ENCODE measurements around the gene CCDC85C. TPM values are rescaled to one million over a fixed set of nuclear protein-coding genes. Genes with fewer than 3 reads are reported as not detected.

Gene CCDC85C
- total and polyA plus RNA-seq, 2 of the 8 experiments (the other 6 are each of a cell fraction or from before 2014, with no cell fraction given) = 16.8 to 35.8 TPM

- Histone ChIP-seq H2AK5ac (ENCODE audit: low read depth, low read length) (peak overlapping the region; percentile 39; the same call in 1 of the 2 replicates), H3K79me2 (ENCODE audit: control insufficient read depth in 1 of 2, insufficient read depth in 2 of 2, low read length in 2 of 2) (peaks cover 0 to 74% of the 10 kb centered on the region in 2 experiments; a peak in 2 of 4 replicates), H2BK120ac (replicated peaks; ENCODE audit: low read depth, low read length) (no peak overlapping the region), H3K4ac (replicated peaks; ENCODE audit: insufficient read length, low read depth, low read length) (no peak overlapping the region), H4K8ac (ENCODE audit: extremely low read depth, insufficient read depth, low read length) (peak overlapping the region; percentile 39), H3K56ac (replicated peaks; ENCODE audit: insufficient read length, low read depth, low read length) (no peak overlapping the region), H2BK12ac (ENCODE audit: low read depth, low read length) (no peak overlapping the region), H3K23ac (ENCODE audit: insufficient read length) (no peak overlapping the region), H3K27me3 (replicated peaks in 1 of 4; ENCODE audit: control insufficient read depth in 3 of 4, extremely low read depth in 1 of 4, insufficient read depth in 3 of 4, low read length in 3 of 4) (no peaks in the 10 kb centered on the region; a peak in 1 of 7 replicates), H3K14ac (ENCODE audit: insufficient read length) (no peak overlapping the region), H3K4me1 (replicated peaks in 1 of 4; ENCODE audit: control insufficient read depth in 3 of 4, insufficient read depth in 4 of 4, low read length in 3 of 4) (peaks cover 0 to 23% (median 17%) of the 10 kb centered on the region in 4 experiments; a peak in 6 of 7 replicates), H3K9me3 (ENCODE audit: insufficient read depth in 2 of 2, low read depth in 1 of 2, low read length in 1 of 2) (no peaks in the 10 kb centered on the region), H4K5ac (ENCODE audit: insufficient read length, low read depth, low read length) (no peak overlapping the region), H3K27ac (ENCODE audit: low read depth, low read length) (no peak overlapping the region), H3K23me2 (ENCODE audit: low read depth, low read length) (no peaks in the 10 kb centered on the region), H2BK15ac (ENCODE audit: low read length) (0 out of 2 replicates have a peak overlapping the region, but pooled peaks have one; percentile 46), H3K4me2 (ENCODE audit: insufficient read depth in 1 of 2, low read depth in 2 of 2, low read length in 2 of 2) (0 out of 4 replicates have a peak overlapping the region, but pooled peaks of 1 of the 2 experiments have one; percentile 31), H3K4me3 (ENCODE audit: extremely low read depth in 1 of 4, insufficient read depth in 2 of 4, low read depth in 3 of 4, low read length in 4 of 4) (no peak overlapping the region), H4K20me1 (replicated peaks in 1 of 2; ENCODE audit: control insufficient read depth in 1 of 2, insufficient read depth in 2 of 2, low read length in 2 of 2) (peaks cover 7 to 15% of the 10 kb centered on the region in 2 experiments), H3K36me3 (ENCODE audit: control insufficient read depth in 2 of 4, insufficient read depth in 4 of 4, low read length in 3 of 4) (no peaks in the 10 kb centered on the region), H2BK20ac (ENCODE audit: low read length) (no peak overlapping the region), H4K91ac (replicated peaks; ENCODE audit: insufficient read length, low read length) (peak overlapping the region; percentile 52), H3K9ac (replicated peaks in 1 of 4; ENCODE audit: extremely low read depth in 1 of 4, low read depth in 3 of 4, low read length in 3 of 4) (no peak overlapping the region), H3K18ac (ENCODE audit: extremely low read depth, low read length) (peak overlapping the region; percentile 60), H3K79me1 (ENCODE audit: low read depth, low read length) (peaks cover 26% of the 10 kb centered on the region), H2BK5ac (ENCODE audit: low read depth, low read length) (0 out of 2 replicates have a peak overlapping the region, but pooled peaks have one; percentile 24), H2AFZ (ENCODE audit: low read length) (no peak overlapping the region)
- WGBS, 2 experiments (ENCODE audit: extremely low coverage in 1 of 2, insufficient coverage in 1 of 2, insufficient read length in 1 of 2, insufficient replicate concordance in 2 of 2, low coverage in 1 of 2, low lambda C conversion rate in 2 of 2, missing lambda C conversion rate in 1 of 2) = 91% methylated on average over 32 of the region's 36 CpGs; no CpG with 5 or more reads in 1 of the 2 experiments
- no peak for DNase-seq (ENCODE audit: low read depth in 1 of 2, low spot score in 2 of 2)
- FAIRE-seq = no peak
- ChIA-PET CTCF (ENCODE audit: partially characterized antibody) (interaction anchor here (1.0 to 4.3 kb wide), 10 partner anchors 8 to 70 kb away, joined by 3 to 18 read pairs (median 5); no protein-coding TSS in a partner anchor), POLR2A (ENCODE audit: partially characterized antibody) (interaction anchor here (0.6 to 2.6 kb wide), 2 partner anchors 12 to 1015 kb away, joined by 3 to 10 read pairs; partner anchors contain the start of gene CCDC85C)
- TF ChIP-seq ATF2 (IDR thresholded peaks at IDR 0.05; ENCODE audit: low read length) (no peak), RBBP5 (IDR thresholded peaks at IDR 0.05; ENCODE audit: borderline replicate concordance, low read depth, low read length) (no peak), RXRA (IDR thresholded peaks at IDR 0.05; ENCODE audit: insufficient read depth, low read depth, low read length) (no peak), SRF (IDR thresholded peaks at IDR 0.05; ENCODE audit: low read depth, low read length) (no peak), BACH1 (IDR thresholded peaks at IDR 0.05; ENCODE audit: low read length) (no peak), CBX5 (IDR thresholded peaks at IDR 0.05; ENCODE audit: low read depth, low read length) (no peak), SIRT6 (IDR thresholded peaks at IDR 0.05; ENCODE audit: low read length) (no peak), FOSL1 (IDR thresholded peaks at IDR 0.05; ENCODE audit: insufficient read depth, low read depth, low read length) (no peak), JUND (IDR thresholded peaks at IDR 0.05; ENCODE audit: low read length) (no peak)
Observed at GRCh38 chr14:99592933-99593753, 10.9 kb downstream of the CCDC85C start.

Data from H1 (cell line).